Activated CD4-positive, alpha-beta T cell treated with anti-CD3 and anti-CD28 coated beads, Interleukin-2, amount 50 U/mL, for 24 hours (primary cell): ENCODE measurements around the gene HSD17B13.

Experiments used
- DNase-seq, 2 donors: peaks; one replicate each; pipeline ENCODE4 v3.0.0-alpha.2; 2020; ENCODE audit warnings: low read depth in 1 of 2, low spot score in 1 of 2

The HSD17B13 gene

DNA sequence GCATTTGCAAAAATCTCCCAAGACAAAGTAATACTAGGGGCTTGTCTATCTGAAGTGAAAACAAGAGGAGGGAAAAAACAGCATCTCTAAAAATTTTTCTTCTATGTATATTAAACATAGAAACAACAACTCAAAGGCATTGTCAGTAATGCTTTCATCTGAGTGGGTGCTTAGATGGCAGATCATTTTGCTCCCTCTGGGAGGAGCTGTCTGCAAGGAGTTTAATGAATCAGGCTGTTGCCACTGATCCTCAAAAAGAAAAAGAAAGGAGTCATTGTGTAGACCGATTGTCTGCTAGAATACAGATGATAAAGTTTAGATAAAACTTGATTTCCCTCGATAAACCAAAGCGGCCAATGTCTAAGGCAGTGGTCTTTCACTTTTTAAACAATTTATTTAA, 52.5 kb downstream of the HSD17B13 start:
- no peak for DNase-seq

- DNase-seq: no peak
Measured at GRCh38 chr4:87268411-87268810, 54.3 kb downstream of the HSD17B13 start.

- DNase-seq: no peak
Measured at GRCh38 chr4:87266986-87267385, 55.7 kb downstream of the HSD17B13 start.

DNA sequence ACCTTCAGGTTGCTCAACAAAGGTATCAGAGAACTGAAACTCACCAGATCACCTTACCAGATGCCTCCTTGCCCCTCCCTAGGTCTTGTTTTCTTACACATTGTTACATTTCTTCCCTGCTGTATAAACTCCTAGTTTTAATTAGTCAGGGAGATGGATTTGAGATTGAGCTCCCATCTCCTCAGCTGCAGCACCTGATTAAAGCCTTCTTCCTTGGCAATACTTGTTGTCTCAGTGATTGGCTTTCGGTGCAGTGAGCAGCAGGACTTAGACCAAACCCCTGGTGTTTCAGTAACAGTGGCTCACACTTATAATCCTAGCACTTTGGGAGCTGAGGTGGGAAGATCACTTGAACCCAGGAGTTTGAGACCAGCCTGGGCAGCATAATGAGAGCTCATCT, 59.8 kb downstream of the HSD17B13 start:
- no peak for DNase-seq

DNA sequence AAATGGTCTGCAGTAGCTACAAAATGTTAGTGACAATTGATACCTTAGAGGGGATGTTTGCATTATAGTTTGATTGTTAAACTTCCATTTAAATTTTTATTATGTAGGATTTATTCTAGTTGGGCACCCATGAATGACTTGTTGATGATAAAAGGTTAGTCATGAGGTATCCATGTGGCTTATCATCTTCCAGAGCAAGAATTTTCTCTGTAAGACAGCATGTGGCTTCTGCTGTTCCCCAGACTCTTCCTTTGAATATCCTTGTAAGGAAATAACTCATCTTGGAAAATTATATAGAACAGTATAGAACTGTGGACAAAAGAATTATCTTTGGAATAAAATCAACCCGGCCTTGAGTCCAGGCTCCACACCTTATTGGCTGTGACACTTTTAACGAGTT, 62.2 kb downstream of the HSD17B13 start:
- no peak for DNase-seq

DNA sequence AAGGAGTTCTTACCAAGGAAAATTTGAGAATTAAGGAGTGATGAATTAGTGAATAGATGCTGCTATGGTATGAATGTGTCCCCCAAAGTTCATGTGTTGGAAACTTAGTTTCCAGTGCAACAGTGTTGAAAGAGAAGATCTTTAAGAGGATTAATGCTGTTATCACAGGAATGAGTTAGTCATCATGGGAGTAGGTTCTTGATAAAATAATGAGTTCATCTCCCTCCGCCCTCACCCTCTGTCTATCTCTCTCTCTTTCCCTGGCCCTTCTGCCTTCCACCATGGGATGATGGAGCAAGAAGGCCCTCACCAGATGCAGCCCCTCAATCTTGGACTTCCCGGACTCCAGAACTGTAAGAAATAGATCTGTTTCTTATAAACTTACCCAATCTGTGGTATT, 64.0 kb downstream of the HSD17B13 start:
- DNase-seq: no peak

DNA sequence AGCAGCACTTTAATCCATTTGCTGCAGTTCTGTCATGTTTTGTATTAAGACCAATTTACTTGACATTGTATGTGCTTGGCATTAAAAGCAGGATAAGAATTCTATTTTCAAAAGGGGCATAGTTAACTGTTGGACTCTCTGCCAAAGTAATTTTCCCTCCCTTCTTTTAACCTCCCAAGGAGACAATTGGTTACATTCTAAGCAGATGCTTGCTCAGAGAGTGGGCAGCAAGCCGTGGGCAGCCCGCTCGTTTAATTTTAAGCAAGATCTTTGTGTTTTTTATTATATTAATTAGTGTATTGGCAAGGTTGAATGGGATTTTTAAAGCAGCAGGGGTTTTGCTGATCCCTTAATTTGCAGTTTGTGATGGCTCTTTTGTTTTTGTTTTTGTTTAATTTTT, 65.2 kb downstream of the HSD17B13 start:
- no peak for DNase-seq

- DNase-seq: no peak
Measured at GRCh38 chr4:87255755-87256154, 66.9 kb downstream of the HSD17B13 start.
